Thymus (tissue), 11 donors: ENCODE data around the gene YWHAQ. TPM values are rescaled to one million over a fixed set of nuclear protein-coding genes. Genes with fewer than 3 reads are reported as not detected.
"Not testable (repeated sequence)": the region's sequence is repeated elsewhere in the genome, so short reads cannot be mapped to it uniquely, and the experiment has no call there.

Source experiments
- DNase-seq, 9 donors: peaks; one replicate each; pipeline ENCODE4 v3.0.0-alpha.2; 2013; ENCODE audit warnings: low spot score in 9 of 9, low read depth in 6 of 9, missing footprints in 1 of 9
- H3K27ac ChIP-seq, 2 donors: one replicate each; pipeline ENCODE4 v1.5.1; 2013; ENCODE audit warnings: control low read depth in 1 of 2, low read depth in 1 of 2, low read length in 1 of 2, mild to moderate bottlenecking in 1 of 2, moderate library complexity in 1 of 2
- H3K27me3 ChIP-seq, 2 donors: one replicate each; pipeline ENCODE4 v1.5.1; 2013; ENCODE audit warnings: low read length in 1 of 2; ENCODE audit not compliant: control insufficient read depth in 2 of 2, insufficient read depth in 1 of 2
- H3K36me3 ChIP-seq, 2 donors: one replicate each; pipeline ENCODE4 v1.5.1; 2013; ENCODE audit warnings: low read length in 1 of 2, mild to moderate bottlenecking in 1 of 2, moderate library complexity in 1 of 2; ENCODE audit not compliant: control insufficient read depth in 2 of 2, insufficient read depth in 2 of 2
- H3K4me1 ChIP-seq, 2 donors: one replicate each; pipeline ENCODE4 v1.5.1; 2013; ENCODE audit warnings: low read length in 2 of 2; ENCODE audit not compliant: control insufficient read depth in 2 of 2, insufficient read depth in 2 of 2
- H3K4me3 ChIP-seq, 2 donors: one replicate each; pipeline ENCODE4 v1.5.1; 2013; ENCODE audit warnings: low read length in 2 of 2, control low read depth in 1 of 2, mild to moderate bottlenecking in 1 of 2
- H3K9me3 ChIP-seq, 2 donors: one replicate each; pipeline ENCODE4 v1.5.1; 2013; ENCODE audit warnings: low read length in 1 of 2, mild to moderate bottlenecking in 1 of 2; ENCODE audit not compliant: control insufficient read depth in 2 of 2, insufficient read depth in 1 of 2
- WGBS: extraction: QIAGEN DNeasy Blood & Tissue Kit; methylation state at CpG from one replicate; pipeline ENCODE4 v1.1.7; 2013; 5-methylcytosine and 5-hydroxymethylcytosine counted together
- polyA plus RNA-seq: library from polyadenylated mRNA; stranded (reverse); fragments of 200-250 nt; gene quantifications from one replicate; pipeline ENCODE4 v1.2.3, GENCODE V29; 2013
- total RNA-seq: library from RNA; stranded (reverse); fragments of 120-200 nt; gene quantifications from one replicate; pipeline ENCODE4 v1.2.4, GENCODE V29; 2013
- donor health status: healthy.

Gene YWHAQ
- total and polyA plus RNA-seq, 2 donors, result 117 to 182 TPM

DNA sequence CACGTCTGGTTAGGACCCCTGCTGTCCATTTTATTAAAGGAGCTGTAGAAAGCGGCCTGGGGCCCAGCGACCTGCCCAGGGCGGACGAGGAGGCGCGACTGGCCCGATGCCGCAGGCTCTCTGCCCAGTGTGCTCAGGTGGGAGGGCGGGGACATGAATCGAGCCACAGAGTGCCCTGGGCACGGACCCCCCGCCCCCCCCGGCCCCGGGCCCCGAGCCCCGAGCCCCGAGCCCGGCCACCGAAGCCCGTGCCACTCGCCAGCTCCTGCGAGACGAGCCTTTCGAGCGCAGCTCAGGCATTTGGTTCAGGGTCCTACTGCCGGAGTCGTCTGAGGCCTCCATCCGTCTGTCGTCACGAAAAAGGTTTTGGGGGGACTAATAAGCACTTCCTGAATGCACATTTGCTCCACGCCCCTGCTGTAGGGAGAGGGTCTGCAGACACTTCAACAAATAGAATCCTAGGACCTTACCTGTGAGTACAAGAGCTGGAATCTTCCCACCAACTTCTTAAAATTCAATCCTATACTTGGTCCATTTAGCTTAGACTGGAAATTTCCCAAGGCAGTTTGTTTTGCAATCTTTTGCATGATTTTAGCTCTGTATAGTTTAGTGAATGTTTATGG is 74.6 kb downstream of the YWHAQ start:
- Histone ChIP-seq H3K4me3 (peak overlapping the region; percentile 68 to 100), H3K9me3 (peaks cover 0 to 6% of the 10 kb centered on the region in 2 donors), H3K27me3 (no peaks in the 10 kb centered on the region), H3K27ac (peak overlapping the region; percentile 93 to 96), H3K36me3 (peaks cover 2 to 5% of the 10 kb centered on the region in 2 donors), H3K4me1 (peaks cover 11 to 18% of the 10 kb centered on the region in 2 donors)
- peak in 6 of 9 donors; percentile 21 to 72 (median 40) for DNase-seq
- under 1% methylated on average over 32 of the region's 32 CpGs for WGBS

GRCh38 chr2:9555297-9556120 is 75.3 kb downstream of the YWHAQ start, which contains the start of gene ADAM17:
ADAM17 (minus strand) TSS chr2:9555830; CDS start chr2:9555605, 225 bp downstream.
- peak within 1 kb of the TSS; percentile 93 to 96 for H3K27ac ChIP-seq
- H3K4me1 ChIP-seq, result peaks cover 11 to 18% of the 10 kb centered on the region in 2 donors
- H3K4me3 ChIP-seq, result peak within 1 kb of the TSS; percentile 68 to 100
- DNase-seq, result peak in 8 of 9 donors; percentile 45 to 91 (median 82)
- WGBS, result under 1% methylated on average over 73 of the region's 73 CpGs
- peaks cover 0 to 6% of the 10 kb centered on the region in 2 donors for H3K9me3 ChIP-seq
- no peaks in the 10 kb centered on the region for H3K27me3 ChIP-seq
- H3K36me3 ChIP-seq, result peaks cover 2 to 5% of the 10 kb centered on the region in 2 donors

- peaks cover 2 to 5% of the 10 kb centered on the region in 2 donors for H3K36me3 ChIP-seq
- DNase-seq, result peak in 7 of 9 donors; percentile 8 to 76 (median 42)
- peak overlapping the region; percentile 93 for H3K27ac ChIP-seq
- under 1% methylated on average over 9 of the region's 9 CpGs for WGBS
- H3K9me3 ChIP-seq, result peaks cover 0 to 6% of the 10 kb centered on the region in 2 donors
- no peaks in the 10 kb centered on the region for H3K27me3 ChIP-seq
- peak overlapping the region; percentile 68 to 100 for H3K4me3 ChIP-seq
- H3K4me1 ChIP-seq, result peaks cover 11 to 18% of the 10 kb centered on the region in 2 donors
Measured at GRCh38 chr2:9554921-9555296, 75.9 kb downstream of the YWHAQ start.

DNA sequence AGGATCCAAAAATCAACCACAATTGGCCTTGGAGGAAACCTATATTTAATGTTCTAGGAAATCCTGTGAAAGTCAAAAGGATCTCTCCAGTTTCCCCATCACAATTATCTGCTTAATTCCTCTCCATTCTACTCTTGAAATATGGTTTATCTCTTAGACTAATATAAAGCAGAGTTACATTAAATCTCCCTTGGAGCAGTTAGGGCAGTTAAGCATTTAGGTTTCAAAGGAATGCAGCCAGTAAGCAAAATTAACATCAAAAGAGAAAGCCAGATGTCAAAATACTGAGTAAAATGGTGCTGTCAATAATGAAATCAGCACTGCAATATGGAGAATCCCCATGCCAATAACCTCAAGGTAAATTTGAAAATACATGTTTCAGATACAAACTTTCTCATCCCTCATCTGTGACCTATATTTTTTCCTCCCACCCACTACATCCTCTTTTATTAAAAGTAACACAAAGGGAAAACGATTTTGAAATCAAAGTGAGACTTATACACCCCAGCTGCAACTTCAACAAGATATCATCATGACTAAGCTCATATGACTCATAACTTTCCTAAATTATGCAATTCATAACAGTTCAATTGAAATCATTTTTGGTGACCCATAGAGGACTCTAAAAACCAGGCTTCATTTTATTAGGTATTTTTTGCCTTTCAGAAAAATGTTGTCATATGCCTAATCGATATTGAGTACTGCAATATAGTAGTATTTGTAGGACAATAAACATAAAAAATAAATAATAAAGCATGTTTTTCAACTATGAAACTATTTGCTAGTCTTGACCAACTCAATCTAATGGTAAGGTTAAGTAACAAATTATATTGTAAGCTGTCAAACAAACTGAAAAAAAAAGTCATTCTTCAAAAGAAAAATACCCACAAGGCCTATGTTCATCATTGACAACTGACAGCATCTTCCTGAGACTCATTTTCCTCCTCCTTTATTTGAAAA is 78.3 kb downstream of the YWHAQ start:
- 44% methylated on average over 2 of the region's 2 CpGs for WGBS
- H3K4me1 ChIP-seq, result peaks cover 19 to 25% of the 10 kb centered on the region in 2 donors
- H3K27ac ChIP-seq, result peak overlapping the region in 1 of 2 donors; percentile 76

GRCh38 chr2:9550859-9551391 is 79.9 kb downstream of the YWHAQ start:
- peaks cover 24 to 29% of the 10 kb centered on the region in 2 donors for H3K4me1 ChIP-seq
- H3K27me3 ChIP-seq, H3K9me3 ChIP-seq, H3K36me3 ChIP-seq, H3K27ac ChIP-seq, DNase-seq, H3K4me3 ChIP-seq: not testable (repeated sequence)
- WGBS, result 94% methylated on average over 7 of the region's 7 CpGs

More for the DNA sequence above, 78.3 kb downstream of the YWHAQ start:
- Histone ChIP-seq H3K4me3 (no peak overlapping the region), H3K27me3 (no peaks in the 10 kb centered on the region), H3K9me3 (peaks cover 0 to 6% of the 10 kb centered on the region in 2 donors), H3K36me3 (no peaks in the 10 kb centered on the region)
- peak in 5 of 9 donors; percentile 19 to 61 (median 21) for DNase-seq

DNA sequence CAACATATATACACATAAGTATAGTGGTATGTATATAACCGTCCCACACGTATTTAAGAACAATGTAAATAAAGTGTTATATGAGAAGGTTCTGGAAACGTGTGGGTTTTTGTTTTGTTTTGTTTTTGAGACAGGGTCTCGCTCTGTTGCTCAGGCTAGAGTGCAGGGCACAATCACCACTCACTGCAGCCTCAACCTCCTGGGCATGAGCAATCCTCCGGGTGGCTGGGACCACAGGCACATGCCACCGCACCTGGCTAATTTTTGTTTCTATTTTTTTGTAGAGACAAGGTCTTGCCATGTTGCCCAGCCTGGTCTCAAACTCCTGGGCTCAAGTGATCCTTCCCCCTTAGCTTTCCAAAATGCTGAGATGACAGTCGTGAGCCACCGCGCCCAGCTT is 81.4 kb downstream of the YWHAQ start:
- Histone ChIP-seq H3K27me3 (no peaks in the 10 kb centered on the region), H3K4me3 (no peak overlapping the region), H3K27ac (no peak overlapping the region), H3K4me1 (peaks cover 24 to 28% of the 10 kb centered on the region in 2 donors), H3K9me3 (no peaks in the 10 kb centered on the region), H3K36me3 (no peaks in the 10 kb centered on the region)
- DNase-seq, result no peak
- 96% methylated on average over 9 of the region's 9 CpGs for WGBS

DNA sequence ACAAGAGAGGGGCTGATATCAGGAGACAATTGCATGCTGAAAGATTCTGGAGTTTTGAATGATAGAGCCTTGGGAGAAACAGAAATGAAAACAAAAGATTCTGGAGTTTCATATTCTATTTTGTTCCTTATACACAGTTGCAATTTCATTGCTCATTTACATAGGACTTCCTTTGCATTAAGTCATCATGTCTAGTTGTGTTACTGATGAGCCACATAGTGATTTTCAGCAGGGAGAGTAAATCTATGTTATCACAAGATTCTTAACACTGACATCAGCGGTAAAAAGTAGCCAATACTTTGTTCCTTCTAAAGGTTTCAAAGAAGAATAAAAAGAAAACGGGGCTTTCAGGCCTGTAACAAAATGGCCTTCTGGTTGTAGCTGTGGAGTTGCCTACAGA is 82.3 kb downstream of the YWHAQ start:
- Histone ChIP-seq H3K9me3 (no peaks in the 10 kb centered on the region), H3K27ac (peak overlapping the region in 1 of 2 donors; percentile 35), H3K27me3 (no peaks in the 10 kb centered on the region), H3K4me1 (peaks cover 20 to 24% of the 10 kb centered on the region in 2 donors), H3K4me3 (no peak overlapping the region), H3K36me3 (no peaks in the 10 kb centered on the region)
- DNase-seq, result peak in 1 of 9 donors; percentile 23
- WGBS, result 92% methylated on average over 2 of the region's 2 CpGs

DNA sequence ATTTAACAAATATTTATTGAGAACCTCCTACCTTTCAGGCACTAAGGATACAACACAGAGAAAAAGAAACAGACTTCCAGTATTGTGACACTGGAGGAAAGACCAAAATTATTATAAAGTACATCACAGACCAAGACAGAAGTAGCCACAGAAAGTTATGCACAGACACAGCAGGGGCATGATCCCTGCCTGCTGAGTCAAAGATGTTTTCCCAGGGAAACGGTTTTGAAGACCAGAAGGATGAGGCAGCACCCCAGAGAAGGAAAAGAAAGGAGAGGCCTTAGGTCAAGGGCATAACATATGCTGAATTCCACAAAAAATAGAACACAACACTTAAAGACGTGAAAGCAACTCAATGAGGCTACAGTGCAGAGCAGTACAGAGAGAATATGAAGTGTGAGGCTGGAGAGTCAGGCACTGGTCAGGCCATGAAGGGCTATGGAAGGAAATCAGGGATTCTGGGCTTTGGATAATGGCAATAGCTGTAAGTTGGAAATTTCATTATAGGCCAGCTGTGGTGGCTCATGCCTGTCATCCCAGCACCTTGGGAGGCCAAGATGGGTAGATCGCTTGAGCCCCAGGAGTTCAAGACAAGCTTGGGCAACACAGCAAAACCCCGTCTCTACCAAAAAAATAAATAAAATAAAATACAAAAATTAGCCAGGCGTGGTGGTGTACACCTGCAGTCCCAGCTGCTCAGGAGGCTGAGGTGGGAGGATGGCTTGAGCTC is 83.4 kb downstream of the YWHAQ start:
- no peak overlapping the region for H3K27ac ChIP-seq
- H3K36me3 ChIP-seq, result peaks cover 0 to 3% of the 10 kb centered on the region in 2 donors
- no peaks in the 10 kb centered on the region for H3K9me3 ChIP-seq
- no peaks in the 10 kb centered on the region for H3K27me3 ChIP-seq
- no peak for DNase-seq
- no peak overlapping the region for H3K4me3 ChIP-seq
- H3K4me1 ChIP-seq, result peaks cover 20 to 21% of the 10 kb centered on the region in 2 donors
- WGBS, result 97% methylated on average over 5 of the region's 5 CpGs
